ENCODE measurements around the gene VSTM4.

- TF ChIP-seq, protein P1, sequence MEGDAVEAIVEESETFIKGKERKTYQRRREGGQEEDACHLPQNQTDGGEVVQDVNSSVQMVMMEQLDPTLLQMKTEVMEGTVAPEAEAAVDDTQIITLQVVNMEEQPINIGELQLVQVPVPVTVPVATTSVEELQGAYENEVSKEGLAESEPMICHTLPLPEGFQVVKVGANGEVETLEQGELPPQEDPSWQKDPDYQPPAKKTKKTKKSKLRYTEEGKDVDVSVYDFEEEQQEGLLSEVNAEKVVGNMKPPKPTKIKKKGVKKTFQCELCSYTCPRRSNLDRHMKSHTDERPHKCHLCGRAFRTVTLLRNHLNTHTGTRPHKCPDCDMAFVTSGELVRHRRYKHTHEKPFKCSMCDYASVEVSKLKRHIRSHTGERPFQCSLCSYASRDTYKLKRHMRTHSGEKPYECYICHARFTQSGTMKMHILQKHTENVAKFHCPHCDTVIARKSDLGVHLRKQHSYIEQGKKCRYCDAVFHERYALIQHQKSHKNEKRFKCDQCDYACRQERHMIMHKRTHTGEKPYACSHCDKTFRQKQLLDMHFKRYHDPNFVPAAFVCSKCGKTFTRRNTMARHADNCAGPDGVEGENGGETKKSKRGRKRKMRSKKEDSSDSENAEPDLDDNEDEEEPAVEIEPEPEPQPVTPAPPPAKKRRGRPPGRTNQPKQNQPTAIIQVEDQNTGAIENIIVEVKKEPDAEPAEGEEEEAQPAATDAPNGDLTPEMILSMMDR (IDR thresholded peaks at IDR 0.05), result no peak
- TF ChIP-seq POLR2AphosphoS5 (IDR thresholded peaks at IDR 0.05) (no peak), POLR2A (IDR thresholded peaks at IDR 0.05) (no peak)
These were observed 104.5 kb downstream of the VSTM4 start for GRCh38 chr10:49010865-49011264.

Measured in suprapubic skin (tissue), 4 donors.